Stimulated activated CD4-positive, alpha-beta T cell treated with anti-CD3 and anti-CD28 coated beads, Interleukin-15, amount 100 ng/mL, for 1 hour (primary cell): ENCODE measurements around the gene CCK.

ENCODE experiments used
- DNase-seq, 2 donors: peaks; one replicate each; pipeline ENCODE4 v3.0.0-alpha.2; 2020; ENCODE audit warnings: low read depth in 1 of 2, low spot score in 1 of 2

CCK gene

DNA sequence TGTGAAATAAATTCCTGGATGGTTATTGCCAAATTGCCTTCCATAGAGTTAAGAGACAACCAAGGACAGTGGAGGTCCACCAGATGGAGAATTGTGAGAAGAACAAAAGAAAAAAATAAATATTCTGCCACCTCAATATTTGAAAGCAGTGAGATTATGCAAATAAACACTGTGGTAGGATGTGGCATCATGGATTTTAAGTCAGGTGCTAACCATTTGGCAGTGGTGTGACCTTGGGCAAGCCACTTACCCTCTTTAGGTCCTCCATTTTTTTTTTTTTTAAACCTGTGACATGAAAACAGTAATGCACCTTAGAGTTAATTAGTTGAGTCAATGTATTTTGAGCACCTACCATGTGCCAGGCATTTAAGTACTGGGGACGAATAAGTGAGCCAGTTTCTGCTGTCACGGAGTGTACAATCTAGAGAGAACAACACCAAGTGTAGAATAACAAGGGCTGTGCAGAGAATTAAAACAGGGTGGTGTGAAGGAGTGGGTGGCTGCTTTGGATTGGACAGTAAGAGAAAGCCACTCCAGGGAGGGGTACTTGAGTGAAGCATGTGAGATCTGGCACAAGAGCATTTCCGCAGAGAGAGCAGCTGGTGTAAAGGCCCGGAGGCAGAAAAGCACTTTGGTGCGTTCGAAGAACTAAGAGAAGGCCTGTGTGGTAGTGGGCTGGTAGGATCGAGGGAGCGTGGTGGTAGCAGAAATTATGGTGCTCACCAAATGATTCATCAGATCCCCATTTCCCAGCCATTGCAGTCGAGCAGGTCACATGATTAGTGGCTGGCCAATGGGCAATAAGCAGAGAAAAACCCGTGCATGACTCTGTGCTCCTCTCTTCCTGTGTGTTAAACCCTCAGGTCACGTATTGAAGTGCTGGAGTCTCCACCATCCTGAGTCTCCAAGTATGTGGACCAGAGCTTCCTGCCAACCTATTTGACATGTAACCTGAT is 39.2 kb downstream of the CCK start:
- DNase-seq, result no peak

DNA sequence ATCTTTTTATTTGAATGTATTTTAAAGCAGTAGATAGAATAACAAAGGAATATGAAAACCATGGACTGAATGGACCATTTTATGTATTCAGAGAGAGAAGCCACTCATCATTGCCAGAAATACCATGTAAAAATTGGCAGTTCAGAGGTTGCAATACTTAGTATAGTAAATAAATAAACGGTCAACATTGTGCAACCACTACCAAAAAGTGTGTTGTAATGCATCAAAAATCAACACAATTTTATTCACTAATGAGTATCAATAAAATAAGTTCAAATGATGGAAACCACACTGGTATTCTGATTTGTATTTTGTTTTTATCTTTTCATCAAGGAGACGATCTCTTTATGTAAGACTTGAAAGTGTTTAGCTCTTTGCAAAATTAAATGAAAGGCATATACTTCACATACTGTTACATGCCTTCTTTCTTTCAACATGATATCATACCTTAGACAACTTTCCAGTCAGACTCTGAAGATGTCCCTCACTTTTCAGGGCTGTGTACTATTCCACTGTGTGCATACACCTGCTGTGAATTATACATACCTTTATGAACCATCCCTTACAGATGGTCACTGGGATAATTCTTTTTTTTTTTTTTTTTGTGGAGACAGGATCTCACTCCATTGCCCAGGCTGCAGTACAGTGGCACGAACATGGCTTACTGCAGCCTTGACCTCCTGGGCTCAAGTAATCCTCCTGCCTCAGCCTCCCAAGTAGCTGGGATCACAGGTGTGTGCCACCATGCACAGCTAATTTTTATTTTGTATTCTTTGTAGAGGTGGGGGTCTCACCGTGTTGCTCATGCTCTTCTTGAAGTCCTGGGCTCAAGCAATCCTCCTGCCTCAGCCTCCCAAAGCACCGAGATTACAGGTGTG is 40.3 kb downstream of the CCK start:
- DNase-seq, result no peak

DNA sequence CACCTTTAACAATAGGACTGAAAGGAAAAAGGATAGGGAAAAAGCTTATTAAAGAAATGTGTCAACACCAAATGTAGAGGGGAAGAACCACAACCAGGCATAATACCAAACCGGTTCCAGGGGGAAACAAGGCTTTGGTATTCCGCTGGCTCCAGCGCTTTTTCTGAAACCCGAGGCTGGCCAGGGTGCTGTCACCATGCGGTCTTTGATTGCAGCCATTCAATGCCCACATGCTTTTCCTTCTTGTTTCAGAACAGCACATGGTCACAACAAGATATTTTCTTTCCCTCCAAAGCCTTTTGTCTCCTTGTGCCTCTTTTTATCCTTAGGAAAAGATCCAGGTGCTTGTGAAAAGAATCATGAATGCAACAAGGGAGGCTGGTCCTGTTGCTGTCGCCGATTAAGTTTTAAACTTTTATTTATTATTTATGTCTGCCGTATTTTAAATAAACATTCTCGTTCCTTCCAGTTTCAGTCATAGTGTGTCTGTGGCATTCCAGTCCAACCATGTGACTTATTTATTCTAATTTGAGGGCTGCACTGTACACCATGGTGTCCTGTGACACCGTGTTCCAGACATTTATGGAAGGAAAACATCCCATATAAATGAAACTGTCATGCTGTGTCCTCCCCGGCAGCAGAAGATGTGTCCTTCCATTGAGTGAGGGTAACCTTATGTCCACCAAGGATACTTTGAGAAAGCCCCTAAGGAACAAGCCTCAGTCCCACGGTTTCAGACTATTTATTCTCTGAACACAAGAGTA is 41.1 kb downstream of the CCK start:
- no peak for DNase-seq

DNA sequence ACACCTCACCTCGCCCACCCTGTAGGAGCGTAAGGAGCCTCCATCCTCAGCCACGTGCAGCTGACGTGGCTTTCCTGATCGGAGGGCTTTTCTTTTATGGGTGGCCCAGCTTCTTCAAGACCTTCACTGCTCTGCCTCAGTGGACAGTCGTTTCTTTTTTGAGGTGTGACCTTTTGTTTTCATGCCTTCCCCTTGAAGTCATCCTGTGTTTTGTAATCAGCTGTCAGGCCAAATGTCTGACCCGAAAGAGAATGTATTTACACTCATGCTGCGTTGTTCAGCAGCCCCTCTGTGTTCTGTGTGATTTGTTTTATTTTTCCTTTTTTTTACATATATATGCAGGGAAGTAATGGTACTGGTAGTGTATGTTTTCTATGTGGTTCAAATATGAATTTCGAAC is 41.8 kb downstream of the CCK start:
- no peak for DNase-seq

DNA sequence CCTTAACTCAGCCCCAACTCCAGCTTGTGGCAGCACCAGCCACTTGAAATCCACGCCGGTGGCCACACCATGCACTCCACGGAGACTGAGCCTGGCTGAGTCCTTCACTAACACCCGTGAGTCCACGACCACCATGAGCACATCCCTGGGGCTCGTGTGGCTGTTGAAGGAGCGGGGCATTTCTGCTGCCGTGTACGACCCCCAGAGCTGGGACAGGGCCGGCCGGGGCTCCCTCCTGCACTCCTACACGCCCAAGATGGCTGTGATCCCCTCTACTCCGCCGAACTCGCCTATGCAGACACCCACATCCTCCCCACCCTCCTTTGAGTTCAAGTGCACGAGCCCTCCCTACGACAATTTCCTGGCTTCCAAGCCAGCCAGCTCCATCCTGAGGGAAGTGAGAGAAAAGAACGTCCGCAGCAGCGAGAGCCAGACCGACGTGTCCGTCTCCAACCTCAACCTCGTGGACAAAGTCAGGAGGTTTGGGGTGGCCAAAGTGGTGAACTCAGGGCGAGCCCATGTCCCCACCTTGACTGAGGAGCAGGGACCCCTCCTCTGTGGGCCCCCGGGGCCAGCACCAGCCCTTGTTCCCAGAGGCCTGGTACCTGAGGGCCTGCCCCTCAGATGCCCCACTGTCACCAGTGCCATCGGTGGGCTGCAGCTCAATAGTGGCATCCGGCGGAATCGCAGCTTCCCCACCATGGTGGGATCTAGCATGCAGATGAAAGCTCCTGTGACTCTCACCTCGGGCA is 42.9 kb downstream of the CCK start:
- no peak for DNase-seq

DNA sequence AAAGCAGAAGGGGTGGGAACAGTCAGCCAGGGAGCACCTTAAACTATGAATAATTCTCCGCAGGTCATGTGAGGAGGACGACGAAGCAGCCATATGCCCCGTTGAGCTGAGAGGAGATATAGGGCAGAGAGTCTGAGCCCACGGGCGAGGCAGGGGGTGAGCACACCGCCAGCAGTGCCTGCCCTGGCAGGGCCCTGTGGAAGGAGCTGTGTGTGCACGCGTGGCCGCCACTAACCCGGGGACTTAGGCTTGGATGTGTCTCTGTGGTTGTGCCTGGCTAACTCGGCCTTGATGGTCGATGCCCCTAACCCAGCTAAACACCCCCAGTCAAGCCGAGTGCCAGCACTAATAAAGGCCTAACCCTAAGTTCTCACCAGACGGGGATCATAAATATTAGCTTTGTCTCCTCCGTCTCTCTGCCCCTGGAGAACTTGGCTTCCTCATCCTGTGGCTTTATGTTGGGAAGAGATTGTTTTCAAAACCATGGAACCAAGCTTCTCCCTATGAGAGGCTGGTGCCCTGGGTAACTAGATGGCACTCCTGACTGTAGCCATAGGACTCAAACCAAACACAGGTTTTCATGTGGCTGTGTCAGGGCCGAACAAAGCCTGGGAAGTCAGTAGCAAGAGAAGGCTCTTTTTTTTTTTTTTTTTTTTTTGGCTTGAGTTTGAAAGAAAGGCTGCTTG is 45.4 kb downstream of the CCK start:
- no peak for DNase-seq

DNA sequence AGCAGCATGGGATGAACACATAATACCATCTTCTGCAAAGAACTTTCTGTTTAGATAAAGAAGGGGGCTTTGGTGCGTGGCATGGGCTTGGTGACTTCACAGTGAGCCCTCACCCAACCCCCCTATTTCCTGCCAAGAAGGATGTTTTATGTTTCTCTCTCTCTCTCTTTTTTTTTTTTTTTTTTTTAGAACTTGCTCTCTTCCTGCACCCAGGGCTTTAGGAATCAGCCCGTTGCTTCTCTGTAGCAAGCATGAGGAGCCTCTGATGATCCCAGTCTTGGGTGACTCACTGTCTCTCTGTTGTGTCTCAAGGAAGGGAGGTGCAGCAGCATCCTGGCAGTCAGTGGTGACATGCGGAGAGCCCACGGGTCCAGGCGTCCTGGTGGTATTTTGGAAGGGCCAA is 49.1 kb downstream of the CCK start:
- no peak for DNase-seq

DNA sequence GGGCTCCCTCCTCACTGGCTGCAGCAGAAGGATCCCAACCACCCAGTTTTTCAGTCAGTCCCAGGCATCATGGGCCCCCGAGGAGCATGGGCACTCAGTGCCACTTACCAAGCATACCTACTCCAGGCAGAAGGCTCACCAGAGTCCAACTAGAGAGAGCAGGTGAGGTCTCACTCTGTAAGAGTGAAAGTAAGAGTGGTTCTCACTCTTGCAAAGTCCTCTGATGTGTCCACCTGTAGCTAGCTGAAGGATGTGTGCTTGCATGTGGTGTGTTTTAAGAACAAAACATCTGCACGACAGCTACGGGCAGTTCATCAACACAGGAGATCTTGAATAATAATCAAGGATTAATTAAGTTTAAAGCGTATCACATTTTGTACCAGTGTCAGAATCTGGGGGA is 49.7 kb downstream of the CCK start:
- DNase-seq, result no peak

DNA sequence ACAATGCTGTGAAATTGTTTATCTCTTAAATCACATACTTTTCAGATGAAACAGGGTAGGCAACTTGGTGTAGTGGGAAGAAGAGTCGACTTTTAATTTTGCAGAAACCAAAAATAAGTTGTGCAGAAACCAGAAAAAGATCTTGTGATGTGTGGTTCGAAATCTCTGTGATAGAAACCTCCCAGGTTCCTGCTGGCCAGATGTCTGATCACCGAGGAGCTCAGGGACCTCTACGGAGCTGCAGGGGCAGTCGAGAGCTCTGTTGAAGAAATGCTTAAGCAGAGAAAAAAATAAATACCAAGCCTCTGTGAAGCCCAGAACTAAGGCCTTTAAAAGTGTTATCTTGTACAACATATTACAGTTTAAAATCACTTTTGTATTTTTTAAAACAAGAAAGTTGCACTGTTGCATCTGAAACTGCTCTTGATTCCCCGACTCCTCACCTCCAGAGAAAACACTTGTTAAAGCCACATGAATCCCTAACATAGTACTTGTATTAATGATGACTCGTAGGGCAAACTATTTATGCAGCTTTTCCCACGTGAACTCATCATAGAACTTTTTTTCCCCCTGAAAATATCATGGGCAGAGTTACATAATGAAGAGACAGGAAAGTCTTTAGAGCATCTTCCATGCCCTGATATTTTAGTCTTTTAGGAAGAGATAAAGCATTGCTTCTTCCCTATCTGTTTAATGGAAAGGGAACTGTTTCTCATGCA is 51.3 kb downstream of the CCK start:
- DNase-seq, result no peak

DNA sequence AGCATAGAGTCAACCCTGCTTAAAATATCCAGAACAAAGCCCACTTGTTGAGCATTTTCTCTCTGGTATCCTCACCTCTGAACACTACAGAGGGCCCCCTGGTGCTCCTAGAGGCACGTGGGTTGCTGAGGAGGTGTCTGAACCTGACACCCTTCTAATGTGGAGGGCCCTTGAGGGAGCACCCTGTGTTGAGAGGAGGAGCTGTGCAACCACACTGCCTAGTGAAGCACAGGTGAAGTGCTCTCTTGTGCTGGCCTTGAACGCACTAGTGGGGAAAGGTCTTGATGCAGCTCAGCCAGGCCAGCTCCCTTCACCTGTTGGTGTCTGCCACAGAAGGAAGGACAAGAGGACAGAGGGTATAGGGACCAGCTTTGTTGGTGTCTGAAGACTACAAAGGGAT is 51.9 kb downstream of the CCK start:
- no peak for DNase-seq

DNA sequence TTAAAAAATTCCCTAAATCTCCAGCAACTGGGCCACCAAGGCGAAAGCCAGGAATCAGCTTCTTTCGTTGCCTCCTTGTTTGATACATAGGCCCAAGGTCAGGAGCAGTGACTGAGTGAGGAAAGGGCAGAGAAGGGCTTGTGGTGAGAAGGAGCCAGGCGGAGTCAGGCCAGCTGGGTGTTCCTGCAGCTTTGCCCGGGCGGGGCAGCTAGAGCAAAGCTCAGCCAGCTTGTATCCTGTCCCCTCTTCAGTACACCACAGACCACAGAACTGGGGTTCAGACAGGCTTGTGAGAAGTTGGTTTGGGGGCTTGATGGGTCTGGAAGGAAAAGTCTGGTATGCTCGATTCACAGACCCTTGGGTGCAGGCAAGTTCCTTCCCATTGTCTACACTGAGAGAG is 52.6 kb downstream of the CCK start:
- no peak for DNase-seq

DNA sequence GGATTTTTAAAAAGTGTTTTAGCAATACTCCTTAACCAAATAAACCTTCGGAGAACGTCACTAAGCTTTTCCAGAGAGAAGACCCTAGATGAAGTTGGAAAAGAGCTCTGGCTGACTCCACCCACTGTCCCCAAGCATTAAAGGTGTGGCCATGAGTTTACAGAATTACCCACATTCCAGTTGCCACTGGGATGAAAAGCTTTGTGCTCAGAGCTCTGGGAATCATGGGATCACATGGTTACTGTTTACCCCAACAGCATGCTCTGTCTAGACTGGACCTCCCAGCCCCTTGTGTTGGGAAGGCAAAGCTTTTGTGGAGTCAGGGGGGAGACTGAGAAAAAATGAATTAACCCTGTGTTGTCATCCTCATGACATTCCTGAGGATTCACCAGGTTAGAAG is 55.3 kb downstream of the CCK start:
- no peak for DNase-seq

DNA sequence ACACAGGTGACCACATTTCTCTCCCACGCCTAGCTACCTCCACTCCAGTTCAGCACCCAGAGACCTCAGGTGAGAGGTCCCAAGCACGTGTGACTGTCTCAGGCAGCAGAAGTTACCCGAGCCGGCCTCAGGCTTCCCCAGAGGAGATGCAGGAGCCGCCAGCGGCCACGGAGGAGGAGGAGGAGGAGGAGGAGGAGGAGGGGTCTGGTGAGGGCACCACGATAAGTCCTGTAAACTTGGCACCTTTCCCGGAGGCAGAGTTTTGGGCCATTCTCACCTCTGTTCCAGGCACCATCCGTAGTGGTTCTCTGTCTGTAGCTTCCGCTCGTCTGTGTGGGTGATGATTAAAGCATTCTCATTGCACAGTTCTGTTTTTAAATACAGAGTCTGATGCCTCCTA is 56.1 kb downstream of the CCK start:
- no peak for DNase-seq
